ENCODE results near the gene CACNB4.

CACNB4 gene

GRCh38 chr2:152088006-152088405, 10.8 kb downstream of the CACNB4 start:
- DNase-seq = no peak

GRCh38 chr2:152086231-152086630, 12.6 kb downstream of the CACNB4 start:
- no peak for DNase-seq

GRCh38 chr2:152084076-152084475, 14.8 kb downstream of the CACNB4 start:
- DNase-seq = no peak

GRCh38 chr2:152083202-152083875, 15.5 kb downstream of the CACNB4 start:
- DNase-seq = no peak

- no peak for DNase-seq
Measured at GRCh38 chr2:152078662-152079061, 20.2 kb downstream of the CACNB4 start.

GRCh38 chr2:152078023-152078422, 20.8 kb downstream of the CACNB4 start:
- no peak for DNase-seq

GRCh38 chr2:152075461-152076050, 23.3 kb downstream of the CACNB4 start:
- DNase-seq = no peak

GRCh38 chr2:152072011-152072410, 26.8 kb downstream of the CACNB4 start:
- no peak for DNase-seq

GRCh38 chr2:152071518-152071917, 27.3 kb downstream of the CACNB4 start:
- no peak for DNase-seq

GRCh38 chr2:152071092-152071491, 27.8 kb downstream of the CACNB4 start:
- no peak for DNase-seq

GRCh38 chr2:152068226-152068625, 30.6 kb downstream of the CACNB4 start:
- DNase-seq = no peak

GRCh38 chr2:152067823-152068222, 31.0 kb downstream of the CACNB4 start:
- no peak for DNase-seq

GRCh38 chr2:152065945-152066344, 32.9 kb downstream of the CACNB4 start:
- DNase-seq = no peak

GRCh38 chr2:152064001-152064400, 34.8 kb downstream of the CACNB4 start:
- DNase-seq = no peak

- no peak for DNase-seq
Measured at GRCh38 chr2:152063325-152063924, 35.4 kb downstream of the CACNB4 start.

GRCh38 chr2:152062125-152063091, 36.4 kb downstream of the CACNB4 start:
- DNase-seq = peak; percentile 52

- no peak for DNase-seq
Measured at GRCh38 chr2:152061383-152061782, 37.5 kb downstream of the CACNB4 start.

GRCh38 chr2:152058655-152059054, 40.2 kb downstream of the CACNB4 start:
- no peak for DNase-seq

- no peak for DNase-seq
Measured at GRCh38 chr2:152056418-152056817, 42.4 kb downstream of the CACNB4 start.

- DNase-seq = no peak
Measured at GRCh38 chr2:152055366-152056108, 43.3 kb downstream of the CACNB4 start.

- DNase-seq = no peak
Measured at GRCh38 chr2:152054593-152054992, 44.3 kb downstream of the CACNB4 start.

- DNase-seq = no peak
Measured at GRCh38 chr2:152051436-152051835, 47.4 kb downstream of the CACNB4 start.

Measured in left hindlimb (tissue), 1 donor.